Suprapubic skin (tissue), 4 donors: Measurements from ENCODE around the gene CALR3. TPM values are rescaled to one million over a fixed set of nuclear protein-coding genes. Genes with fewer than 3 reads are reported as not detected.

Source experiments
- DNase-seq, 2 donors: peaks; one replicate each; pipeline ENCODE4 v3.0.0-alpha.2; 2019; ENCODE audit warnings: low spot score in 2 of 2
- H3K27ac ChIP-seq: fragments of 200-600 bp; sonication (generic); one replicate; pipeline ENCODE4 v1.5.1; 2019
- H3K27me3 ChIP-seq: fragments of 200-600 bp; sonication (generic); one replicate; pipeline ENCODE4 v1.5.1; 2019
- H3K36me3 ChIP-seq: fragments of 200-600 bp; sonication (generic); one replicate; pipeline ENCODE4 v1.5.1; 2019
- H3K4me1 ChIP-seq: fragments of 200-600 bp; sonication (generic); one replicate; pipeline ENCODE4 v1.5.1; 2019
- H3K4me3 ChIP-seq: fragments of 200-600 bp; sonication (generic); one replicate; pipeline ENCODE4 v1.5.1; 2019; ENCODE audit warnings: mild to moderate bottlenecking
- H3K9me3 ChIP-seq: fragments of 200-600 bp; sonication (generic); one replicate; pipeline ENCODE4 v1.5.1; 2019
- CTCF ChIP-seq, 2 donors: fragments of 200-600 bp in 1 of 2; fragments of 450-650 bp in 1 of 2; sonication (generic) in 1 of 2; IDR thresholded peaks; one replicate each; pipeline ENCODE4 v1.5.1; 2016 to 2019; ENCODE audit warnings: antibody characterized with exemption in 2 of 2, mild to moderate bottlenecking in 1 of 2, moderate library complexity in 1 of 2
- EP300 ChIP-seq: sonication (generic); formaldehyde crosslinking; IDR thresholded peaks from one replicate; pipeline ENCODE4 v1.6.1; 2017; ENCODE audit warnings: antibody characterized with exemption
- POLR2A ChIP-seq, 2 donors: fragments of 450-650 bp; IDR thresholded peaks; one replicate each; pipeline ENCODE4 v1.6.1; 2017; ENCODE audit warnings: antibody characterized with exemption in 2 of 2, mild to moderate bottlenecking in 2 of 2, moderate library complexity in 2 of 2
- POLR2AphosphoS5 ChIP-seq, 3 donors: sonication (generic); formaldehyde crosslinking; IDR thresholded peaks; one replicate each; pipeline ENCODE4 v1.6.1; 2017; ENCODE audit warnings: antibody characterized with exemption in 3 of 3
- WGBS: methylation state at CpG from one replicate; pipeline ENCODE4 v1.1.5; 2018; 5-methylcytosine and 5-hydroxymethylcytosine counted together
- total RNA-seq, 4 donors: library from RNA; depleted of rRNA; stranded (reverse); fragments of >200 nt; gene quantifications; one replicate each; pipeline ENCODE4 v1.1.0, GENCODE V29; 2016

The CALR3 gene
- total RNA-seq, 4 donors from 2014 or later = not detected

- Histone ChIP-seq H3K27ac (no peak overlapping the region), H3K27me3 (no peaks in the 10 kb centered on the region), H3K9me3 (no peaks in the 10 kb centered on the region), H3K4me1 (no peaks in the 10 kb centered on the region), H3K36me3 (peaks cover 96% of the 10 kb centered on the region), H3K4me3 (no peak overlapping the region)
- 92% methylated on average over 30 of the region's 47 CpGs for WGBS
- peak in 1 of 2 donors; percentile 56 for DNase-seq
- TF ChIP-seq EP300 = no peak
- TF ChIP-seq CTCF (IDR thresholded peaks at IDR 0.05) = no peak
- no peak for TF ChIP-seq POLR2AphosphoS5 (IDR thresholded peaks at IDR 0.05)
- no peak for TF ChIP-seq POLR2A (IDR thresholded peaks at IDR 0.05)
These were observed 36.7 kb upstream of the CALR3 start for GRCh38 chr19:16532440-16533234.

- no peak for DNase-seq
- no peaks in the 10 kb centered on the region for H3K27me3 ChIP-seq
- H3K4me3 ChIP-seq = no peak overlapping the region
- no peaks in the 10 kb centered on the region for H3K9me3 ChIP-seq
- H3K27ac ChIP-seq = no peak overlapping the region
- no peaks in the 10 kb centered on the region for H3K4me1 ChIP-seq
- TF ChIP-seq POLR2AphosphoS5 (IDR thresholded peaks at IDR 0.05) (no peak), CTCF (IDR thresholded peaks at IDR 0.05) (no peak), POLR2A (IDR thresholded peaks at IDR 0.05) (no peak), EP300 (no peak)
- WGBS = over 99% methylated on average over 12 of the region's 12 CpGs
- H3K36me3 ChIP-seq = peaks cover 100% of the 10 kb centered on the region
These were observed 35.4 kb upstream of the CALR3 start for GRCh38 chr19:16531380-16531669.

GRCh38 chr19:16530540-16531379 is 34.8 kb upstream of the CALR3 start:
- WGBS = 92% methylated on average over 15 of the region's 43 CpGs
- H3K9me3 ChIP-seq = no peaks in the 10 kb centered on the region
- TF ChIP-seq EP300 = no peak
- no peak for TF ChIP-seq POLR2A (IDR thresholded peaks at IDR 0.05)
- no peak for TF ChIP-seq POLR2AphosphoS5 (IDR thresholded peaks at IDR 0.05)
- TF ChIP-seq CTCF (IDR thresholded peaks at IDR 0.05) = no peak
- no peak overlapping the region for H3K27ac ChIP-seq
- DNase-seq = peak in 1 of 2 donors; percentile 60
- peaks cover 100% of the 10 kb centered on the region for H3K36me3 ChIP-seq
- no peak overlapping the region for H3K4me3 ChIP-seq
- no peaks in the 10 kb centered on the region for H3K4me1 ChIP-seq
- H3K27me3 ChIP-seq = no peaks in the 10 kb centered on the region

DNA sequence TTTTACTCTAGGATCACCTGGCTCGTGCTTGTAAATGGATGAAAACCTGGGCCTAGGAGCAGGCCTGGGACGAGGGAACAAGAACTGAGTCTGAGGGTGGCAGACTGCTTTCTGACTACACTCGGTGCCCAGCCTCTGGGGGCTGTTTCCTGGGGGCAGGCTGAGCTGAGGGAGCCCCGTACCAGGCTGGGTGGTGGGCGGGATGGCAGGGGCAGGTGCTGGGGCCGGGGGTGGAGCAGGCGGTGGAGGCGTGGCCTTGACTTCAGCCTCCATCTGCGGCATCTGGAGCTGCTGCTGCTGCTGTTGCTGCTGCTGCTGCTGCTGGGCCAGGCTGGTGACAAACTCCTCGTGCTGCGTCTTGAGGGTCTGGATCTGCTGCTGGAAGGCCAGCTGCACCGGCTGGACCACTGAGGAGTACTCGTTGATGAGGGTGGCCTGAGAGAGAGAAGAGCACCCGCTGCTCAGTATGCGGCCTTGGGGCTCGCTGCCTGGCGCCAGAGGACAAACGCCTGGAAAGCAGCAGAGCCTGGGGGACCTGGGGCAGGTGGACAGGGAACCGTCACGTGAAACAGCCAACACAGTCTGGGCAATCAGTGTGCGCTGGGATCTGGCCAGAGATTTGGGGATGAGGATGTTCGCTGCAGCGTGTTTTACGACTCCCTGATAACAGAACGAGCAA is 33.6 kb upstream of the CALR3 start:
- Histone ChIP-seq H3K9me3 (no peaks in the 10 kb centered on the region), H3K36me3 (peaks cover 100% of the 10 kb centered on the region), H3K4me3 (no peak overlapping the region), H3K27ac (no peak overlapping the region), H3K4me1 (no peaks in the 10 kb centered on the region), H3K27me3 (no peaks in the 10 kb centered on the region)
- DNase-seq = peak in 1 of 2 donors; percentile 52
- WGBS = 88% methylated on average over 8 of the region's 25 CpGs
- TF ChIP-seq CTCF (IDR thresholded peaks at IDR 0.05) = no peak
- TF ChIP-seq EP300 = no peak
- no peak for TF ChIP-seq POLR2A (IDR thresholded peaks at IDR 0.05)
- TF ChIP-seq POLR2AphosphoS5 (IDR thresholded peaks at IDR 0.05) = no peak
